ENCODE data around the gene LYPD6. TPM values are rescaled to one million over a fixed set of nuclear protein-coding genes. Genes with fewer than 3 reads are reported as not detected.

LYPD6 gene
- total RNA-seq, 4 donors from 2014 or later, result 0.57 to 1.2 (median 0.80) TPM

GRCh38 chr2:149393614-149394013 is 63.2 kb downstream of the LYPD6 start:
- WGBS, 2 donors, result 78 to 87% methylated on average over 4 of the region's 4 CpGs
- TF ChIP-seq POLR2A (IDR thresholded peaks at IDR 0.05), result no peak
- TF ChIP-seq CTCF (IDR thresholded peaks at IDR 0.05), result no peak
- H3K4me1 ChIP-seq, result no peaks in the 10 kb centered on the region
- no peaks in the 10 kb centered on the region for H3K27me3 ChIP-seq
- no peaks in the 10 kb centered on the region for H3K36me3 ChIP-seq
- H3K9me3 ChIP-seq, result no peaks in the 10 kb centered on the region
- no peak for DNase-seq
- intact Hi-C loops (cut with DNase I), result no loop called here
- H3K4me3 ChIP-seq, result no peak overlapping the region
- no peak overlapping the region for H3K27ac ChIP-seq

GRCh38 chr2:149394864-149395263 is 64.5 kb downstream of the LYPD6 start:
- intact Hi-C loops (cut with DNase I), result no loop called here
- no peak for DNase-seq
- no peak overlapping the region for H3K4me3 ChIP-seq
- no peak overlapping the region for H3K27ac ChIP-seq
- H3K9me3 ChIP-seq, result no peaks in the 10 kb centered on the region
- H3K36me3 ChIP-seq, result no peaks in the 10 kb centered on the region
- H3K4me1 ChIP-seq, result no peaks in the 10 kb centered on the region
- no peaks in the 10 kb centered on the region for H3K27me3 ChIP-seq
- 86 to 95% methylated on average over 2 of the region's 2 CpGs for WGBS, 2 donors
- TF ChIP-seq POLR2A (IDR thresholded peaks at IDR 0.05) (no peak), CTCF (IDR thresholded peaks at IDR 0.05) (no peak)

- DNase-seq, result no peak
- no peak for TF ChIP-seq POLR2A (IDR thresholded peaks at IDR 0.05)
- TF ChIP-seq CTCF (IDR thresholded peaks at IDR 0.05), result no peak
- intact Hi-C loops (cut with DNase I), result no loop called here
- Histone ChIP-seq H3K4me1 (no peaks in the 10 kb centered on the region), H3K9me3 (no peaks in the 10 kb centered on the region), H3K4me3 (no peak overlapping the region), H3K27me3 (no peaks in the 10 kb centered on the region), H3K27ac (no peak overlapping the region), H3K36me3 (no peaks in the 10 kb centered on the region)
- WGBS, 2 donors, result 55 to 61% methylated on average over 10 to 12 of the region's 13 CpGs
These were observed 69.7 kb downstream of the LYPD6 start for GRCh38 chr2:149399934-149400615.

- no peaks in the 10 kb centered on the region for H3K9me3 ChIP-seq
- WGBS, 2 donors, result 91 to 94% methylated on average over 2 of the region's 2 CpGs
- TF ChIP-seq CTCF (IDR thresholded peaks at IDR 0.05) (no peak), POLR2A (IDR thresholded peaks at IDR 0.05) (no peak)
- no peaks in the 10 kb centered on the region for H3K27me3 ChIP-seq
- no peak overlapping the region for H3K4me3 ChIP-seq
- DNase-seq, result no peak
- intact Hi-C loops (cut with DNase I), result no loop called here
- H3K4me1 ChIP-seq, result no peaks in the 10 kb centered on the region
- no peak overlapping the region for H3K27ac ChIP-seq
- H3K36me3 ChIP-seq, result no peaks in the 10 kb centered on the region
These were observed 70.6 kb downstream of the LYPD6 start for GRCh38 chr2:149400997-149401396.

GRCh38 chr2:149409506-149409905 is 79.1 kb downstream of the LYPD6 start:
- DNase-seq, result no peak
- no peaks in the 10 kb centered on the region for H3K9me3 ChIP-seq
- no peaks in the 10 kb centered on the region for H3K4me1 ChIP-seq
- intact Hi-C loops (cut with DNase I), result no loop called here
- H3K27me3 ChIP-seq, result no peaks in the 10 kb centered on the region
- no peak overlapping the region for H3K27ac ChIP-seq
- WGBS, 2 donors, result 63 to 76% methylated on average over 1 to 3 of the region's 3 CpGs
- H3K4me3 ChIP-seq, result no peak overlapping the region
- H3K36me3 ChIP-seq, result no peaks in the 10 kb centered on the region
- TF ChIP-seq POLR2A (IDR thresholded peaks at IDR 0.05), result no peak
- no peak for TF ChIP-seq CTCF (IDR thresholded peaks at IDR 0.05)
